Stimulated activated naive B cell treated with anti-CD40 and anti-IgM and Interleukin-4, amounts not matched to agents 10 μg/mL and 1 μg/mL and 100 μg/mL, for 72 hours (primary cell): Measurements from ENCODE around the gene RRBP1.

Experiments
- ATAC-seq, 2 donors: fragments of 150-1000 bp; cut with Tn5 transposase; replicated peaks; 2 replicates each; pipeline ENCODE4 v1.10.0; 2021; ENCODE audit warnings: moderate library complexity in 1 of 2
- DNase-seq: peaks from one replicate; pipeline ENCODE4 v3.0.0; 2021
- H3K27ac Mint-ChIP-seq: one replicate; pipeline ENCODE4 v1.8.0; 2022; ENCODE audit warnings: mild to moderate bottlenecking, mixed read lengths
- H3K27me3 Mint-ChIP-seq, 2 donors: one replicate each; pipeline ENCODE4 v1.8.0; 2022; ENCODE audit warnings: mixed read lengths in 2 of 2
- H3K36me3 Mint-ChIP-seq, 2 donors: one replicate each; pipeline ENCODE4 v1.8.0; 2022; ENCODE audit warnings: mixed read lengths in 2 of 2, mild to moderate bottlenecking in 1 of 2
- H3K4me1 Mint-ChIP-seq, 2 donors: one replicate each; pipeline ENCODE4 v1.8.0; 2022; ENCODE audit warnings: mixed read lengths in 2 of 2, mild to moderate bottlenecking in 1 of 2
- H3K4me3 Mint-ChIP-seq, 2 donors: one replicate each; pipeline ENCODE4 v1.8.0; 2022; ENCODE audit warnings: mild to moderate bottlenecking in 2 of 2, mixed read lengths in 2 of 2, moderate library complexity in 1 of 2
- H3K9me3 Mint-ChIP-seq, 2 donors: one replicate each; pipeline ENCODE4 v1.8.0; 2022; ENCODE audit warnings: mixed read lengths in 2 of 2, mild to moderate bottlenecking in 1 of 2

RRBP1 gene

GRCh38 chr20:17640146-17640874, 41.7 kb downstream of the RRBP1 start:
- Mint-ChIP-seq H3K27me3 (no peaks in the 10 kb centered on the region), H3K4me3 (no peak overlapping the region), H3K27ac (peak overlapping the region; percentile 48), H3K4me1 (peaks cover 19 to 36% of the 10 kb centered on the region in 2 donors), H3K36me3 (peaks cover 25 to 29% of the 10 kb centered on the region in 2 donors), H3K9me3 (no peaks in the 10 kb centered on the region)
- DNase-seq = no peak
- ATAC-seq = no peak

- DNase-seq = no peak
- no peak overlapping the region for H3K27ac Mint-ChIP-seq
- peaks cover 20 to 30% of the 10 kb centered on the region in 2 donors for H3K4me1 Mint-ChIP-seq
- H3K27me3 Mint-ChIP-seq = no peaks in the 10 kb centered on the region
- no peak overlapping the region for H3K4me3 Mint-ChIP-seq
- H3K9me3 Mint-ChIP-seq = no peaks in the 10 kb centered on the region
- H3K36me3 Mint-ChIP-seq = peaks cover 26 to 32% of the 10 kb centered on the region in 2 donors
- no peak for ATAC-seq
Observed at GRCh38 chr20:17638835-17639407, 43.1 kb downstream of the RRBP1 start.

GRCh38 chr20:17637985-17638640, 43.9 kb downstream of the RRBP1 start:
- Mint-ChIP-seq H3K9me3 (no peaks in the 10 kb centered on the region), H3K36me3 (peaks cover 32 to 39% of the 10 kb centered on the region in 2 donors), H3K27ac (no peak overlapping the region), H3K4me3 (no peak overlapping the region), H3K27me3 (no peaks in the 10 kb centered on the region), H3K4me1 (peaks cover 14 to 22% of the 10 kb centered on the region in 2 donors)
- ATAC-seq (no peak), DNase-seq (no peak)

GRCh38 chr20:17637413-17637780, 44.6 kb downstream of the RRBP1 start:
- Mint-ChIP-seq H3K4me1 (peaks cover 14 to 22% of the 10 kb centered on the region in 2 donors), H3K27ac (no peak overlapping the region), H3K27me3 (no peaks in the 10 kb centered on the region), H3K4me3 (peak overlapping the region in 1 of 2 donors; percentile 28), H3K36me3 (peaks cover 36 to 39% of the 10 kb centered on the region in 2 donors), H3K9me3 (no peaks in the 10 kb centered on the region)
- DNase-seq (no peak), ATAC-seq (no peak)

DNA sequence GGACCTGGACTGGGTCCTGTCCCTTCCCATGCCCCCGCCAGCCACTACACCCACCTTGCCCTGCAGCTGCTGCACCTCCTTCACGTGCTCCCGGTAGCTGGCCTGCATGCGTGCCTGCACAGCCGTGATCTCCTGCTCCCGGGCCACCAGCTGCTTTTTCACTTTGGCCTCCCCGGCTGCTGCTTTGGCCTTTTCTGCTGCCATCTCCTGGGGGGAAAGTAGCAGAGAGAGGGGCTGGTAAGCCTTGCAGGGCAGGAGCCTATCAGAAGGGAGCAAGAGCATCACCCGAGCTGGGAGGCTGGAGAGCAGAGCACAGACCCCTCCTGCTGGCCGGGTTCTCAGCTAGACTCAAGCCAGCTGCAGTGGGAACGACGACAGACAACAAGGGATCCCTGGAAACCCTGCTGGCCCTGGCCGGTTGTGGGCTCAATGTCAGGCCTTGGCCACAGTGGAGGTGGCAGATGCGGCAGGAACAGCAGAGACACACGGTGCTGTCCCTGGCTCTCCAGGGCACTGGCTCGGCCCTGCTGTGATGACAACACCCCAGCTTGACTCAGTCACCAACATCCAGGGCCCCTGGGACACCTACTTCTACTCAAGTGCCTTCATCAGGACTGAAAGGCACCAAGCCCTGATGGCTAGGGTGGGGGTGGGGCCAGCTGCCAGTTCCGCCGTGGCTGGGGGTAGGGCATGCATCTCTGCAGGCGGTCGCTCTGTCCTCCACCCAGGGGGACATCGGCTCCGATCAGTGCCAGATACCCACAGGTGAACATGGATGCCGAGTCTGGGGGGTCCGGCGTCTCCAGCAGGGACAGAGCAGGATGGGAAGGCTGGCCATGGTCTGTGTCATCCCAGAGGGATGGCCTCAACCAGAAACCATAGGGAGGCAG, 45.3 kb downstream of the RRBP1 start:
- no peaks in the 10 kb centered on the region for H3K9me3 Mint-ChIP-seq
- no peaks in the 10 kb centered on the region for H3K27me3 Mint-ChIP-seq
- peaks cover 39% of the 10 kb centered on the region in 2 donors for H3K36me3 Mint-ChIP-seq
- peaks cover 14 to 22% of the 10 kb centered on the region in 2 donors for H3K4me1 Mint-ChIP-seq
- ATAC-seq (no peak), DNase-seq (no peak)
- H3K4me3 Mint-ChIP-seq = peak overlapping the region in 1 of 2 donors; percentile 28
- peak overlapping the region; percentile 20 for H3K27ac Mint-ChIP-seq

GRCh38 chr20:17635332-17636244, 46.5 kb downstream of the RRBP1 start:
- Mint-ChIP-seq H3K27ac (peak overlapping the region; percentile 73), H3K4me3 (peak overlapping the region in 1 of 2 donors; percentile 19), H3K27me3 (no peaks in the 10 kb centered on the region), H3K4me1 (peaks cover 14 to 22% of the 10 kb centered on the region in 2 donors), H3K36me3 (peaks cover 41 to 44% of the 10 kb centered on the region in 2 donors), H3K9me3 (no peaks in the 10 kb centered on the region)
- no peak for ATAC-seq
- DNase-seq = no peak

DNA sequence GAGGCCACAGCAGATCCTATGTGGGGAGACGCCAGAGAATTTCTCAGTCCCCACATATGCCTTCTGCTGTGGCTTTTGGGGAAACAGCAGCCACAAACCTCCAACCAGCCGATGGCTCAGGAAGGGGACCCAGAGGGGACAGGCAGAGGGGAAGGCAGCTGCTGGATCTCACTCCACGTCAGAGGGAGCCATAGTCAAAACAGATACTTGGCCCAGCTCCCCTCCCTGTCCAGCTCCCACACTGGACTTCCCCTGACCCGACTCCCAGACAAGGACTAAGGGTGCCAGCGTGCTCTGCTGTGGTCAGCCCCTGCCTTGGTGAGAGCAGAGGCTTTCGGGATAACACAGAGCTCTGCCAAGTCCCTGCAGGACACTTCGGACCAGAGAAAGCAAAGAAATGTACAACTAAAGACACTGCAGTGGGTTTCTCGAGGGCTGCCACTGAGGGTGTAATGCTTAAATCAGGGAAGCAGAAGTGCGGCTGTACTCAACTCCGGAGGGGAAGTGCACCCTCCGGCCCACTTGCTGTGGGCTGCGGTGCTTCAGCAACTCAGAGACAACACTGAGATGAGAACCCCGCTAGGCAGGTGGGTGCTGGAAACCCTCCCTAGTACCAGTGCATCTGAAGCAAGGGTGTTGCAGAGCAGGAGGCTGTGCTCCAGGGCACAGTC, 47.2 kb downstream of the RRBP1 start:
- peaks cover 42 to 43% of the 10 kb centered on the region in 2 donors for H3K36me3 Mint-ChIP-seq
- H3K4me1 Mint-ChIP-seq = peaks cover 14 to 22% of the 10 kb centered on the region in 2 donors
- H3K9me3 Mint-ChIP-seq = no peaks in the 10 kb centered on the region
- peak overlapping the region; percentile 77 for H3K27ac Mint-ChIP-seq
- DNase-seq = peak; percentile 40
- no peaks in the 10 kb centered on the region for H3K27me3 Mint-ChIP-seq
- ATAC-seq = peak; percentile 98 to 99
- H3K4me3 Mint-ChIP-seq = peak overlapping the region in 1 of 2 donors; percentile 19

GRCh38 chr20:17633850-17634500, 48.1 kb downstream of the RRBP1 start:
- no peak overlapping the region for H3K27ac Mint-ChIP-seq
- ATAC-seq (no peak), DNase-seq (no peak)
- H3K36me3 Mint-ChIP-seq = peaks cover 45 to 47% of the 10 kb centered on the region in 2 donors
- no peaks in the 10 kb centered on the region for H3K9me3 Mint-ChIP-seq
- H3K4me3 Mint-ChIP-seq = no peak overlapping the region
- no peaks in the 10 kb centered on the region for H3K27me3 Mint-ChIP-seq
- peaks cover 14 to 22% of the 10 kb centered on the region in 2 donors for H3K4me1 Mint-ChIP-seq

DNA sequence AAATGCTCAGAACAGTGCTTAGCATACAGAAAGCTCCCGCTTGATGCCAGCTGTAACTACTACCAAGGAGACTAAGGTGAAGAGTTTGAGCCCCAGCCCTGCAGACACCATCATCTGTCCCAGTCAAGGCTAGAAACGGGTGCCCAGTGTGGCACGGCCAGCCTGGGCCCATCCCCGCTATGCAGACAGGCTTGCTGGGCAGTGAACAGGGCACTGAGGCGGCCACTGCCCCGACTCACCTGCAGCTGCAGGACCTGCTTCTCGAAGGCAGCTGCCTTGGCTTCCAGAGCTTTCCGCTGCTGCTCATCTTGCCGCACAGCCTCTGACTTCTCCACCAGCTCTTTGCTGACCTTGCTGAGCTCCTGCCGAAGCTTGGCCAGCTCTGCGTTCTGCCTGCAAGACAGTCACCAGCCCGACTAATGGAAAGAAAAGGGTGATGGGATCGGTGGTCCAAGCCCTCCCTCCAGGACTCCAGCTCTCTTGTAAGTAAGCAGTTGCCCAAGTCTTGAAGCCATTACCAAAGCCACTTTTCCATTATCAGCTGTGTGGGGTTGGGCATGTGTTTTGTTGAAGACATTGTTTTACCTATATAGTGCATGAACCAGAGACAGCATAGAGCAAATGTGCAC, 48.7 kb downstream of the RRBP1 start:
- Mint-ChIP-seq H3K27ac (no peak overlapping the region), H3K4me1 (peaks cover 14 to 22% of the 10 kb centered on the region in 2 donors), H3K36me3 (peaks cover 48 to 53% of the 10 kb centered on the region in 2 donors), H3K9me3 (no peaks in the 10 kb centered on the region), H3K4me3 (no peak overlapping the region), H3K27me3 (no peaks in the 10 kb centered on the region)
- DNase-seq = no peak
- ATAC-seq = no peak

- ATAC-seq (no peak), DNase-seq (no peak)
- Mint-ChIP-seq H3K36me3 (peaks cover 52 to 61% of the 10 kb centered on the region in 2 donors), H3K27me3 (no peaks in the 10 kb centered on the region), H3K4me3 (no peak overlapping the region), H3K9me3 (no peaks in the 10 kb centered on the region), H3K4me1 (peaks cover 14 to 22% of the 10 kb centered on the region in 2 donors), H3K27ac (no peak overlapping the region)
Observed at GRCh38 chr20:17631576-17632319, 50.3 kb downstream of the RRBP1 start.

- Mint-ChIP-seq H3K27ac (no peak overlapping the region), H3K27me3 (no peaks in the 10 kb centered on the region), H3K4me3 (no peak overlapping the region), H3K4me1 (peaks cover 9 to 13% of the 10 kb centered on the region in 2 donors), H3K36me3 (peaks cover 48 to 58% of the 10 kb centered on the region in 2 donors), H3K9me3 (no peaks in the 10 kb centered on the region)
- no peak for ATAC-seq
- DNase-seq = no peak
Observed at GRCh38 chr20:17630806-17631195, 51.2 kb downstream of the RRBP1 start.
